C4-2B (cell line): ENCODE measurements around the gene GOT1.

Experiments
- H3K27ac ChIP-seq: fragments of 450-650 bp; 2 replicates; pipeline ENCODE4 v1.5.1; 2017
- ZFX ChIP-seq: fragments of 450-650 bp; IDR thresholded peaks from 2 replicates; pipeline ENCODE4 v1.6.1; 2017
- TF ChIP-seq, protein P1 (sequence below): fragments of 450-650 bp; conservative IDR thresholded peaks from 2 replicates; pipeline ENCODE4 v1.5.1; 2017; ENCODE audit warnings: mild to moderate bottlenecking

Gene GOT1

GRCh38 chr10:99387541-99387940, 42.9 kb downstream of the GOT1 start:
- no peak overlapping the region for H3K27ac ChIP-seq
- TF ChIP-seq, protein P1, sequence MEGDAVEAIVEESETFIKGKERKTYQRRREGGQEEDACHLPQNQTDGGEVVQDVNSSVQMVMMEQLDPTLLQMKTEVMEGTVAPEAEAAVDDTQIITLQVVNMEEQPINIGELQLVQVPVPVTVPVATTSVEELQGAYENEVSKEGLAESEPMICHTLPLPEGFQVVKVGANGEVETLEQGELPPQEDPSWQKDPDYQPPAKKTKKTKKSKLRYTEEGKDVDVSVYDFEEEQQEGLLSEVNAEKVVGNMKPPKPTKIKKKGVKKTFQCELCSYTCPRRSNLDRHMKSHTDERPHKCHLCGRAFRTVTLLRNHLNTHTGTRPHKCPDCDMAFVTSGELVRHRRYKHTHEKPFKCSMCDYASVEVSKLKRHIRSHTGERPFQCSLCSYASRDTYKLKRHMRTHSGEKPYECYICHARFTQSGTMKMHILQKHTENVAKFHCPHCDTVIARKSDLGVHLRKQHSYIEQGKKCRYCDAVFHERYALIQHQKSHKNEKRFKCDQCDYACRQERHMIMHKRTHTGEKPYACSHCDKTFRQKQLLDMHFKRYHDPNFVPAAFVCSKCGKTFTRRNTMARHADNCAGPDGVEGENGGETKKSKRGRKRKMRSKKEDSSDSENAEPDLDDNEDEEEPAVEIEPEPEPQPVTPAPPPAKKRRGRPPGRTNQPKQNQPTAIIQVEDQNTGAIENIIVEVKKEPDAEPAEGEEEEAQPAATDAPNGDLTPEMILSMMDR, result no peak
- TF ChIP-seq ZFX, result no peak

- H3K27ac ChIP-seq, result no peak overlapping the region
- TF ChIP-seq ZFX, result no peak
- TF ChIP-seq, protein P1, result no peak
These were observed 43.4 kb downstream of the GOT1 start for GRCh38 chr10:99387071-99387470.

DNA sequence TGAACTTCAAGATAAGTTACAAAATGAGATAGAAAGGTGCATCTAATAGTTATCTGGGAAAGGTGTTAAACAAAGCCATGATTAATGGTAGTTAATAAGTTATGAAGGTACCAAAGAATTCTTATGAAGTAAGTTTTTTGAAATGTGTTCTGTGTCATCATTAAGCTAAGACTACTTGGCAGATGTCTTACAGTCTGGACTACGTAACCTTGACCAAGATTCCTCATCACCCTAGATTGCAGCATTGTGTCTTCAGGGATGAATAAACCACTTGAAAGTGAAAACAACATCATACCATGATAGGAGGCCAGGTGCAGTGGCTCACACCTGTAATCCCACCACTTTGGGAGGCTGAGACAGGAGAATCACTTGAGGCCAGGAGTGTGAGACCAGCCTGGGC, 48.2 kb downstream of the GOT1 start:
- TF ChIP-seq ZFX, result no peak
- TF ChIP-seq, protein P1, result no peak
- H3K27ac ChIP-seq, result no peak overlapping the region

DNA sequence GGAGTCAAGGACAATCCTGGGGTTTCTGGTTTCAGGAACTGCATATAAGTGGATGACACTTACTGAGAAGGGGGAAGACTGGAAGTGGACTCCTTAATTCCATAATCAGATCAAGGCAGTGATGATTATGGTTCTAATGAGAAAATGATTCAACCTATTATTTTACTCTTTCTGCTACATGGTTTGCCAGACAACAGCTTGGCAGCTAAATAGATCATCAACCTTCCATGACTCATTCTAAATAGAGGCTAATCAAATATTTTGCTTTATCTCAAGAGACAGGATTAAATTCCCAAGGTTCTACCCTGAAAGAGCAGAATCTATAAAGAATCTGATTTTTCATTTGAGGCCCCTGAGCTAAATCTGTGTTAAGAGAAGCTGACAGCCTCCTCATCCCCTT, 55.0 kb downstream of the GOT1 start:
- no peak overlapping the region for H3K27ac ChIP-seq
- TF ChIP-seq ZFX, result no peak
- TF ChIP-seq, protein P1, result no peak

GRCh38 chr10:99374972-99375371, 55.5 kb downstream of the GOT1 start:
- TF ChIP-seq, protein P1, result no peak
- no peak for TF ChIP-seq ZFX
- no peak overlapping the region for H3K27ac ChIP-seq

GRCh38 chr10:99374526-99374925, 55.9 kb downstream of the GOT1 start:
- no peak overlapping the region for H3K27ac ChIP-seq
- no peak for TF ChIP-seq ZFX
- TF ChIP-seq, protein P1, result no peak

DNA sequence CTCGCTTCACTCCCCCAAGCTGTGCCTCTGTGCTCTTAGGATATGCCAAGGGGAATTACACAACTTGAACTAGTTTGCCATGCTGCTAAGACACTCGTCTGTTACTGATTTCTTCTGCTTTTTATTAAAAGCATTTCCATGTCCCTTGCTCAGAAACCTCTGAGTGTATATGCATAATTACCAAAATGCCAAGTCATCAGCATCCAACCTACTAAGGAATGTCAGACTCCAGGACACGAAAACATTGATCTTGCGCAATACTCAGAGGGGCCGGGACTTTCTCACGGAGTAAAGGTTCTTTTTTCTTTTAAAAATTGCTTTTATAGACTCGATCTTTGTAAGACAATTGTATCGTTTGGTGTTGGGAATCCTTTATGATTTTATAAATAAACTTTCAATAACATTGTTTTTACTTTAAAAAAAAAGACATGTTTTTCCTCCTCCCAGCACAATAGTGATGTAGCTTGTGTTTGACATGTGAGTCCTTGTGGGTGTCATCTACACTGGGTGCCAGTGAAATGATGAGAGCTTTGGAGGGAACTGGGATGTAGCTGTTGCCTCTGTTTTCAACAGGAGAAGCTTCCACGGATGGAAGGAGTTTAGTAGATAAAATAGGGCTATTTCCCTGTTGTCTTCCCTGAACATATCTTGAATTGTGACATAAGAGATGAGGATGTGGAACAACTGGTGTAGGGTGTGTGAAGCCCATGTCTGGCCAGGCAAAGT, 57.7 kb downstream of the GOT1 start:
- TF ChIP-seq ZFX, result no peak
- TF ChIP-seq, protein P1, result no peak
- H3K27ac ChIP-seq, result no peak overlapping the region
